Natural killer cell (primary cell): ENCODE data around the gene INPP5A. TPM values are rescaled to one million over a fixed set of nuclear protein-coding genes. Genes with fewer than 3 reads are reported as not detected.

Experiments used
- ATAC-seq, 3 donors: fragments of 150-1000 bp in 2 of 3; fragments of 200-7000 bp in 1 of 3; cut with Tn5 transposase; 1 replicate in 1 of 3; 2 replicates in 2 of 3; pipeline ENCODE4 v1.10.0; 2021; ENCODE audit warnings: mild to moderate bottlenecking in 2 of 3, moderate library complexity in 2 of 3
- DNase-seq, 2 donors: peaks; one replicate each; pipeline versions ENCODE4 v3.0.0 to v3.0.0-alpha.2; 2013 to 2021; ENCODE audit warnings: mixed read lengths in 1 of 2
- H3K27ac ChIP-seq: one replicate; pipeline ENCODE4 v1.5.1; 2013; ENCODE audit warnings: mild to moderate bottlenecking, low read length
- H3K27me3 ChIP-seq: one replicate; pipeline ENCODE4 v1.6.1; 2013; ENCODE audit warnings: low read length; ENCODE audit not compliant: control insufficient read depth, insufficient read depth
- H3K36me3 ChIP-seq: one replicate; pipeline ENCODE4 v1.6.1; 2013; ENCODE audit warnings: low read length; ENCODE audit not compliant: control insufficient read depth, insufficient read depth
- H3K4me1 ChIP-seq: one replicate; pipeline ENCODE4 v1.6.1; 2013; ENCODE audit warnings: low read length; ENCODE audit not compliant: control insufficient read depth, insufficient read depth
- H3K4me3 ChIP-seq: one replicate; pipeline ENCODE4 v1.5.1; 2013; ENCODE audit warnings: low read length
- H3K9me3 ChIP-seq: one replicate; pipeline ENCODE4 v1.6.1; 2013; ENCODE audit warnings: low read length; ENCODE audit not compliant: control insufficient read depth, insufficient read depth
- H3K27ac Mint-ChIP-seq, 2 donors: one replicate each; pipeline ENCODE4 v1.8.0; 2022; ENCODE audit warnings: mild to moderate bottlenecking in 2 of 2, mixed read lengths in 2 of 2, moderate library complexity in 1 of 2
- H3K27me3 Mint-ChIP-seq, 2 donors: one replicate each; pipeline ENCODE4 v1.8.0; 2022; ENCODE audit warnings: low read depth in 2 of 2, mixed read lengths in 2 of 2
- H3K36me3 Mint-ChIP-seq: one replicate; pipeline ENCODE4 v1.8.0; 2022; ENCODE audit warnings: mixed read lengths
- H3K4me1 Mint-ChIP-seq, 2 donors: one replicate each; pipeline ENCODE4 v1.8.0; 2022; ENCODE audit warnings: mixed read lengths in 2 of 2
- H3K4me3 Mint-ChIP-seq: one replicate; pipeline ENCODE4 v1.8.0; 2022; ENCODE audit warnings: mild to moderate bottlenecking, moderate library complexity, mixed read lengths
- H3K9me3 Mint-ChIP-seq, 2 donors: one replicate each; pipeline ENCODE4 v1.8.0; 2022; ENCODE audit warnings: mixed read lengths in 2 of 2
- CTCF ChIP-seq: fragments of 200-600 bp; IDR thresholded peaks from one replicate; pipeline ENCODE4 v1.8.0; 2022; ENCODE audit warnings: antibody characterized with exemption
- WGBS: methylation state at CpG from one replicate; pipeline ENCODE4 v1.1.7; 2013; ENCODE audit warnings: missing lambda C conversion rate; ENCODE audit not compliant: insufficient coverage; 5-methylcytosine and 5-hydroxymethylcytosine counted together
- intact Hi-C: fragments of 100-400 bp; cut with micrococcal nuclease; formaldehyde crosslinking; loops from one replicate; pipeline ENCODE4 v1.14.2; 2022
- total RNA-seq, 4 donors: library from RNA; stranded (reverse); fragments of 120-200 nt in 1 of 4; gene quantifications; one replicate each; pipeline versions ENCODE4 v1.2.3 to v1.2.4, GENCODE V29; 2013 to 2022

Gene INPP5A
- total RNA-seq, 3 donors from 2014 or later (not counting 1 experiment from before 2014, with no cell fraction given) = 12.6 to 38.6 (median 18.6) TPM

GRCh38 chr10:132499367-132499685, 38.3 kb upstream of the INPP5A start:
- intact Hi-C loops = no loop called here
- Mint-ChIP-seq H3K36me3 (no peaks in the 10 kb centered on the region), H3K27me3 (peaks cover 8 to 10% of the 10 kb centered on the region in 2 donors), H3K9me3 (no peaks in the 10 kb centered on the region), H3K27ac (no peak overlapping the region), H3K4me1 (no peaks in the 10 kb centered on the region), H3K4me3 (no peak overlapping the region)
- H3K9me3 ChIP-seq = no peaks in the 10 kb centered on the region
- no peaks in the 10 kb centered on the region for H3K36me3 ChIP-seq
- no peaks in the 10 kb centered on the region for H3K27me3 ChIP-seq
- DNase-seq (no peak), ATAC-seq (no peak)
- no peak overlapping the region for H3K4me3 ChIP-seq
- H3K4me1 ChIP-seq = no peaks in the 10 kb centered on the region
- WGBS = 84% methylated on average over 10 of the region's 10 CpGs
- TF ChIP-seq CTCF = no peak
- no peak overlapping the region for H3K27ac ChIP-seq

DNA sequence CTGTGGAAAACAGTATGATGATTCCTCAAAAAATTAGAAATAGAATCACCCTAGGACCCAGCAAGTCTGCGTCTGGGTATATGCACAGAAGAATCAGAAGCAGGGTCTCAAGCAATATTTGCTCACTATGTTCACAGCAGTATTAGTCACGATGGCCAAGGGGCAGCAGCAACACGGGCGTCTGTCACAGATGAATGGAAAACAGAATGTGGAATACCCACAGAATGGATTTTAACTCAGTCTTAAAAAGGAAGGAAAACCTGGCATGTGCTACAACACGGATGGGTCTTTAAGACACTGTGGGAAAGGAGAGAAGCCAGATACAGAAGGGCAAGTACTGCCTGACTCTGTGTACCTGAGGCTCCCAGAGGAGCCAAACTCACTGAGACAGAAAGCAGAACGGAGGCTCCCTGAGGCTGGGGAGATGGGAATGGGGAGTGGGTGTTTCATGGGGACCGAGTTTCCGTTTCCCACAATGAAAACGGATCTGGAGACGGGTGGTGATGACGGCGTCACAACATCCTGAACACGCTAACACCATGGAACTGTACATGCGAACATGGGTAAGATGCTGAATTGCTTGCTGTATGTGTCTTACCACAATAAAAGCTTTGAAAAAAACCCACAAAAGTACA, 36.7 kb upstream of the INPP5A start:
- Histone ChIP-seq H3K4me3 (no peak overlapping the region), H3K4me1 (no peaks in the 10 kb centered on the region), H3K27ac (no peak overlapping the region), H3K9me3 (no peaks in the 10 kb centered on the region), H3K27me3 (no peaks in the 10 kb centered on the region), H3K36me3 (no peaks in the 10 kb centered on the region)
- H3K4me3 Mint-ChIP-seq = no peak overlapping the region
- WGBS = 89% methylated on average over 14 of the region's 14 CpGs
- no peak overlapping the region for H3K27ac Mint-ChIP-seq
- TF ChIP-seq CTCF = no peak
- no peaks in the 10 kb centered on the region for H3K9me3 Mint-ChIP-seq
- no peaks in the 10 kb centered on the region for H3K4me1 Mint-ChIP-seq
- intact Hi-C loops = no loop called here
- DNase-seq (no peak), ATAC-seq (no peak)
- peaks cover 6 to 8% of the 10 kb centered on the region in 2 donors for H3K27me3 Mint-ChIP-seq
- no peaks in the 10 kb centered on the region for H3K36me3 Mint-ChIP-seq

GRCh38 chr10:132502544-132503300, 34.9 kb upstream of the INPP5A start:
- Histone ChIP-seq H3K27me3 (no peaks in the 10 kb centered on the region), H3K4me3 (no peak overlapping the region), H3K9me3 (no peaks in the 10 kb centered on the region), H3K4me1 (no peaks in the 10 kb centered on the region), H3K27ac (no peak overlapping the region), H3K36me3 (no peaks in the 10 kb centered on the region)
- intact Hi-C loops = no loop called here
- Mint-ChIP-seq H3K27ac (no peak overlapping the region), H3K4me3 (no peak overlapping the region), H3K36me3 (no peaks in the 10 kb centered on the region), H3K27me3 (peaks cover 3 to 8% of the 10 kb centered on the region in 2 donors), H3K4me1 (no peaks in the 10 kb centered on the region), H3K9me3 (no peaks in the 10 kb centered on the region)
- DNase-seq = no peak
- TF ChIP-seq CTCF = no peak
- 77% methylated on average over 32 of the region's 32 CpGs for WGBS
- ATAC-seq = no peak
